Stimulated activated CD4-positive, alpha-beta T cell treated with anti-CD3 and anti-CD28 coated beads, Interleukin-2, amount 100 ng/mL, for 48 hours (primary cell): Measurements from ENCODE around the gene PSMA4.
"Not testable (repeated sequence)": the region's sequence is repeated elsewhere in the genome, so short reads cannot be mapped to it uniquely, and the experiment has no call there.

Source experiments
- DNase-seq, 2 donors: peaks; one replicate each; pipeline ENCODE4 v3.0.0-alpha.2; 2020

The PSMA4 gene

DNA sequence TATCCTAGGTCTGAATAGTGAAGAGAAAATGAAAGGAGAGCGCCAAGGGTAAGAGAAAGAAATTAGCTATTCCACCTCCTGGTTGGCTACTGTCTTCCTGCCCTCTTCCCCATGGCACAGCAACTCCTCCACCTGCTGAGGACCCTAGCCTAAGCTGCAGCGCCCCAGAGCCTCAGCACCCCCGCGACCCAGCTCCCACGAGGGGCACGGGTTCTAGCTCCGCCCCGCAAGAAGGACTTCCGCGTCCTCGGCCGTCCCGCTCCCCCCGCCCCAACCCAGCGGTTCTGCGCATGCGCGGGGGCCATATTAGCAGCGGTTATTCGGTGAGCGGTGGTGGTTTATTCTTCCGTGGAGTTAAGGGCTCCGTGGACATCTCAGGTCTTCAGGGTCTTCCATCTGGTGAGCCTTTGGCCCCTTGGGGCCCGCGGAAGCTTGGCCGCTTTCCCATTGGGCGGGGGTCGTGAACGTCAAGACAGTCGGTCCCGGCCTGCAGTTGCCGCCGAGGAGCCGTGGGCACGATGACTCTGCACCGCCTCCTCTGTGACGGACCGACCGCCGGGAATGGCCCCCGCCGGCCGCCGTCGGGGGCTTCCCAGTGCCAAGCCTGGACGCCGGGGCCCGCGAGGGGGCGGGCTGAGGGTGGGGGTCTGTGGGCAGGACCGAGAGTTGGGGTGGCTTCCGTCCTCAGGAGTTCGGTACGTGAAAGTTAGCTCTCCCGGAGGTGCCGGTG is at the start of gene PSMA4:
PSMA4 (plus strand) TSS at position 304 of the 730 bp plus-strand sequence. CDS start 1,484 bp downstream, outside the sequence.
- DNase-seq, result peak; percentile 93 to 94

DNA sequence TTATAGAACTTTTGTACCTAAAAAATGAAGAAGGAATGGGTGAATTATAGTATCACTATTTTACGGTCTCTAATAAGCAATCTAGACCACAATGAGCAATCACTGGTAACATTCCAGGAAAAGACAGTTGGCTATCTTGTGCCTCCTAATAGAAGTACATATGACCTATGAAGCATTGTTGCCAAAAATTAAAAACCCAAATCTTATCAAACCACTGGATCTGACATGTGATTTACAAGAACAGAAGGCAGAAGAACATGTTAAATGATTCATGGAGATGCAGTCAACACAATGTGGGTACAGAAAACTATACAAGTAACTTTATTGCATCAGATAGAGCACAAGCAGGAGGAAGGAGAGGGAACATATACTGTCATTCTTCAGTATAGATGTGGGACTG is 47.4 kb upstream of the PSMA4 start:
- no peak for DNase-seq

DNA sequence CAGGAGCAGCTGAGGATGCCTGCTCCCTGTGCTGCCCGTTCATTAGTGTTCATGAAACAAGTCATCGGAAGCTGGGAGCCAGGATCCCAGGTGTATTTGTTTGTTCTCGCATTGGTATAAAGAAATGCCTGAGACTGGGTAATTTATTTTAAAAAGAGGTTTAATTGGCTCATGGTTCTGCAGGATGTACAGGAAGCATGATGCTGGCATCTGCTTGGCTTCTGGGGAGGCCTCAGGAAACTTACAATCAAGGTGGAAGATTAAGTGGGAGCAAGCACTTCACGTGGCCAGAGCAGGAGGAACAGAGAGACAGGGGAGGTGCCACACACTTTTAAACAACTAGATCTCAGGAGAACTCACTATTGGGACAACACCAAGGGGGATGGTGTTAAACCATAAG is 38.4 kb upstream of the PSMA4 start:
- DNase-seq, result no peak

DNA sequence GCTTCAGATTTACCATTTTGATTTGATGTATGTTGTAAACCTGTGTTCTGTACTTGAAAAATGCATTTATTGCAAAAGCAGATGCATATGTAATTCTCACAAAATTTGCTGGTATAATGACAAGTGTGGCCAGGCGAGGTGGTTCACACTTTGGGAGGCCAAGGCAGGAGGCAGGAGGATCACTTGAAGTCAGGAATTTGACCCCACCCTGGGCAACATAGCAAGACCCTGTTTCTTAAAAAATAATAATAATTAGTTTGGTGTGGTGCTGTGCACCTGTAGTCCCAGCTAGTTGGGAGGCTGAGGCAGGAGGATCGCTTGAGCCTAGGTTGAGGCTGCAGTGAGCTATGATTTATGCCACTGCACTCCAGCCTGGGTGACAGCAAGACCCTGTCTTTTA is 37.6 kb upstream of the PSMA4 start:
- no peak for DNase-seq

DNA sequence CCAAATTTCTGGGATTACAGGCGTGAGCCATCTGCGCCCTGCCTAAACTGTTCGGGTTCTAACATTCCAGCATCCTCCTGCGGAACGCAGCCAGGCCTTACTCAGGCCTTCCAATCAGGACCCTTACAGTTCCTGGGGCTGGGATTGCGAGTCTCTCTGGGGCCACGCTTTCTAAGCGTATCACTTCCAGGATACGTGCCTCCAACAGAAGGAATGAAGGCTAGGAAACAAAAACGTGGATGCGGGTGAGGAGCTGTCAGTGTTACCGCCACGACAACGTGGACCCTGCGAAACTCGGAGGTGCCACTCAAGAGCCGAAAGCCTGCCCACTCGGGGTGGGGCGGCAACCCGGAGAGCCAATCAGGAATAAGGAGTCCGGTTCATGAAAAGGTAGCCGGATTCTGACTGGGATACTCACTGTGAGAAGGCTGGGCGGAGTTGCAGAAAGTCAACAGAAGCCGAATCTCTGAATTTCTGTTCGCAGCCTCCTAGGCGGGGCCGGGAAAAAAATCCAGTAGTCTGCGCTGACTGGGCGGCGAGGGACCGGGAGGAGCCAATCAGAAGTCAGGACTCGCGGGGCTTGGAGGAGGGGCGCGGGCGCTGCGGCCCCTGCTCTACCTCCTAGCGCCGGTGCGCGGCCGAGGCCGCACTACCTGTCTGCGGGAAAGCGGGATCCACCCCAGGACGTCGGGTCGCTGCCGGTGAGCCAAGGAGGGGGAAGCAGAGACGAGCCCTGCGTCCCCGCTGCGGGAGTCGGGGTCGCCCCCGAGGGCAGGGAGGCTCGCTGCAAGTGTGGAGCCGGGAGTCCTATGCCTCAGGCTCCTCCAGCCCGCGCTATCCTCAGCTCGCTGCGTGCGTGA is 33.0 kb upstream of the PSMA4 start, which contains the start of gene HYKK:
HYKK (plus strand) TSS at position 607 of the 860 bp plus-strand sequence. CDS start 5,512 bp downstream, outside the sequence.
- peak; percentile 64 to 69 for DNase-seq

DNA sequence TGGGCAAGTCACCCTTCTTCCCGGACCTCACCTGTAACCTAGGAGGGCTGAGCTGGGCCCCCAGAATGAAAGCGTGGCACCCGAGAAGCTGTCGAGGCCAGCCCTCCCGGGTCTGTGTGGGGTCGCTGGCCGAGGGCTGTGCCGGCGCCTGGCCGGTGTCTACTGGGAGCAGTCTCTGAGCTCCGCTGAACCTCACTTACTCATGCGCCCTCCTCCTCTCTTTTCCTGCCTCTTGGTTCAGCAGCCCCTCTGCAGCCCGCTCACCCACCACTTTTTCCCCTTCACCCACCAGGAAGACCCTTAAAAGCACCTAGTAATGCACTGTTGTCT is 32.4 kb upstream of the PSMA4 start:
- no peak for DNase-seq

DNA sequence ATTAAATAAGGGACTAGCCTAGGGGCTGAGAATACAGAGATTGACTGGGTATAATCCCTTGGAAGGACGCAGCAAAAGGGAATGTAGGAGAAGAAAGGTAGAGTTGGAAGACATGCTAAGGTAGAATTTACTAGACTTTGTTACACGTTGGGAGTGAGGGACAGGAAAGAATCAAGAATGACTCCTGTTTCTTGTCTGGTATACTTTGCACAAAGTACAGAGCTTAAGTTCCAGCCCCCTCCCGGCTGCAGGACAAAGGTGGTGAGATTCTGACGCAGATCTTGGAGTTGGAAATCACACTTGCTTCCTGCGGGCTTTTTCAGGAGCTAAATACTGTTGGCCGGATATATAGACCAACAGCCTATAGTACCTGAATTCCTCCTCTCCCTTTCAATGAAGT is 32.0 kb upstream of the PSMA4 start:
- DNase-seq, result no peak

DNA sequence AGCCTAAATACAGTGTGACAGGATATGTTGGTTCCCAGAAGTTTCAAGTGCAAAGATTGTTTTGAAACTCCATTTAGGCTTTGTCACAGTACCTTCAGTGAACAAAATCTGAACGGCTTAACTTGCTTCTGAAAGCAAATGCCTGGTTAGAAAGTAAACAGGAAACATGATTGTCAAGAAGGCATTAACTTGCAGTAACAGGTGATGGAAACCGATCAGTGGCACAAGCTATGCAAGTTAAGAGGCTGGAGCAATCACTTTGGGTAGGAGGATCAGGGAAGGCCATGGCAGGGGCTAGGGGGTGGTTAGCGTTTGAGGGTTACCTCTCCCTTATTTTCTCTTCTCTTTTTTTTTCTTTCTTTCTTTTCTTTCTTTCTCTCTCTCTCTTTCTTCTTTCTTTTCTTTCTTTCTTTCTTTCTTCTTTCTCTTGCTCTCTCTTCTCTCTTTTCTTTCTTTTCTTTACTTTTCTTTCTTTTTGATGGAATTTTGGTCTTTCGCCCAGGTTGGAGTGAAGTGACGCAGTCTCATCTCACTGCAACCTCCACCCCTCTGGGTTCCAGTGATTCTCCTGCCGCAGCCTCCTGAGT is 30.4 kb upstream of the PSMA4 start:
- no peak for DNase-seq

DNA sequence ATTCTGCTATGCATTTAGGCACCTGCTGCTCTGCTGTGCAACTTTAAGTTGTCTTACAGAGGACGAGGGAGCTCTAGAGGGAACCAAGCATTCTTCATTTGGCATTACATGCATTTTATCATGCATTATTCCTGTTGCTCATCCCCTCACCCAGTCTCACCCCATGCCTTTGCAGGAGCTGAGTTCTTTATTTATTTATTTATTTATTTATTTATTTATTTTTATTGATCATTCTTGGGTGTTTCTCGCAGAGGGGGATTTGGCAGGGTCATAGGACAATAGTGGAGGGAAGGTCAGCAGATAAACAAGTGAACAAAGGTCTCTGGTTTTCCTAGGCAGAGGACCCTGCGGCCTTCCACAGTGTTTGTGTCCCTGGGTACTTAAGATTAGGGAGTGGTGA is 20.2 kb upstream of the PSMA4 start:
- not testable (repeated sequence) for DNase-seq

DNA sequence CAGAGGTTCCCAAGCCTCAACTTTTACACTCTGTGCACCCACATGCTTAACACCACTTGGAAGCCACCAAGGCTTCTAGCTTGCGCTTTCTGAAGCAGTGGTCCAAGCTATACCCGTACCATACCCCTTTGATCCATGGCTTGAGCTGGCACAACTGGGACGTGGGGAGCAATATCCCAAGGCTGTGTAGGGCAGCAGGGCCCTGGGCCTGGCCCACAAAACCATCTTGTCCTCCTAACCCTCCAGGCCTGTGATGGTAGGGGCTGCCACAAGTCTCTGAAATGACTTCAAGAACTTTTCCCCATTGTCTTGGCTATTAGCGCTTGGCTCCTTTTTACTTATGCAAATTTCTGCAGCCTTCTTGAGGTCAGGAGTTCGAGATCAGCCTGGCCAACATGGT is 16.0 kb upstream of the PSMA4 start:
- DNase-seq, result no peak

DNA sequence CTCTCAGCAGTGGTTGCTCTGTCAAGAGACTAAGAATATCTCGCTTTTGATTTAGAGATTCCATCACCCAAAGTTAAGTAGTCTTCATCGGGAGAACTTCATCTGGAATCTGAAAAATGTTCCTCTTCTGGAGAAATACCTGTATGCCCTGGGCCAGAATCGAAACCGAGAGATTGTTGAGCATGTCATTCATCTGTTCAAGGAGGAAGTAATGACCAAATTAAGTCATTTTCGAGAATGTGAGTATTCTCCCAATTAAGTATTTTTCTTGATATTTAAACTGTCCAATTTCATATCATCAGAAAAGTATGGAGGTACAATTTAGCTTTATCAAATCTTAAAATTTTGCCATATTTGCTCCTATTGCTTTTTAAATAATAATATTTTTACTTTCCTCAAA is 12.9 kb upstream of the PSMA4 start:
- no peak for DNase-seq

DNA sequence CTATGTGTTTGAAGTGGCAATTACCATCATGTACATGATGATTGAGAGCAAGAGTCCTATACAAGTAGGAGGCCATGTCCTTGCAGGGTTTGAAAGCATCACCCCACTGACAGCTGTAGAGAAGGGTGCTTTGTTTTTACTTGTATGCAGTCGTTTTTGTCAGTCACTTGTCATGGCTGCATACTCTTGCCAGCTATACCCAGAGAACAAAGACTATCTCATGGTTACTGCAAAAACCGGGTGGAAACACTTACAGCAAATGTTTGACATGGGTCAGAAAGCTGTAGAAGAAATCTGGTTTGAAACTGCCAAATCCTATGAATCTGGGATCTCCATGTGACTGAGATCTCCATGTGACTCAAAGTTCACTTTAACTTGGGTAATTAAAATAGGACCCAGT is 6.9 kb upstream of the PSMA4 start:
- no peak for DNase-seq

DNA sequence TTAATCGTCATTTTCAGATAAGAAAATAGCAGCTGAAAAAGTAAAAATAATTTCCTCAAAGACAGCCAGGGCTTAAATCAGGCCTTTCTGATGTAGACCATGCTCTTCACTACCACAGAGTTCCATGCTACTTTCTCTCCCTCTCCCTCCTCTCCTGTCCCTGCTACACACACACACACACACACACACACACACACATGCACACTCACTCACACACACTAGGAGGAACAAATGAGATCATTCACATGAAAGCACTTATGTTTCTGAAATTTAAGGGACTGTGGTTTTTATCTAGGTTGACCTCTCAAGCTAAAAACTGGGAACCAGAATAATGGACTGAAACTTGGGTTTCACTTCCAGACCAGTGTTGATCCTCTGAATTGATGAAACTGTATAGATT is 4.1 kb upstream of the PSMA4 start:
- DNase-seq, result no peak

DNA sequence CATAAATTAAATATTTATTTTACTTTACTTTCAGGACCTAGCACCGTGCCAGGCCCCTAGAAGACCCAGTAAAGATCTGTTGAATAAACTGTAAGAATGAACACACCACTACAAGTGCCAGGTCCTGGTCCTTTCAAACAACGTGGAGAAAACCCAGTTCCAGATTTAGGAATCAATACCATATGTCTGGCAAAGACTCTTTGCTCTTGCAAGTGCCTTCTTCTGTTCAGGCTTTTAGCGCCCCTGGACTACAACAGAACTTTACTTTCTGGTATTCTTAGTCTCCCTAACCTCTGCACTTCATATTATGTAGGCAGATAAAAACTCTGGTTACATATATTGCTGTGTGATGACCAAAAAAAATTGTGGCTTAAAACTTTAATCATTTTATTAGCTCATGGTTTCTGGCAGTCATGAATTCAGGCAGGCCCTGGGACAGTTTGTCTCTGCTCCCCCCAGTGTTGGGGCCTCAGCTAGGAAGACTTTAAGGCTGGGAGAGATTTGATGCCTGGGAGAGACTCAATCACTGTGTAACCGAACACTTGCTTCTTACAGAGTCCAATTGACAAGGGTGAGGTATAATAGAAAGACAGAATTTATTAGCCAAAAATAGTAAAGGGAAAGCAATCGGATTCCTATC is 2.9 kb upstream of the PSMA4 start:
- DNase-seq, result no peak

DNA sequence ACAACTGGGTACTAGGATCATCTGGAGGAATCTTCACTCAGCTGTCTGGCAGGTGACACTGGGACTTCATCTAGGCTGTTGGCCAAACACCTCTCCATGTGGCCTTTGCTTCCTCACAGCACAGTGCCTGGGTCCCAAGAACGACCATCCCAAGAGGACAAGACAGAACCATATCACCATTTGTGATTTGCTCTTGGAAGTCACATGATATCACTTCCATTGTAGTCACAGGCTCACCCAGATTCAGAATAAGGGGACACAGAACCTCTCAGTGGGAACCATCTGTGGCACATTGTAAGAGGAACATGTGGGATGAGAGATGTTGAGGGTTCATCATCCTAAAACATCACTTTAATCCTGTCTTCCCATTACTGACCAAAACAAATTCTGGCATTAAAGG is 1.9 kb upstream of the PSMA4 start:
- DNase-seq, result no peak

DNA sequence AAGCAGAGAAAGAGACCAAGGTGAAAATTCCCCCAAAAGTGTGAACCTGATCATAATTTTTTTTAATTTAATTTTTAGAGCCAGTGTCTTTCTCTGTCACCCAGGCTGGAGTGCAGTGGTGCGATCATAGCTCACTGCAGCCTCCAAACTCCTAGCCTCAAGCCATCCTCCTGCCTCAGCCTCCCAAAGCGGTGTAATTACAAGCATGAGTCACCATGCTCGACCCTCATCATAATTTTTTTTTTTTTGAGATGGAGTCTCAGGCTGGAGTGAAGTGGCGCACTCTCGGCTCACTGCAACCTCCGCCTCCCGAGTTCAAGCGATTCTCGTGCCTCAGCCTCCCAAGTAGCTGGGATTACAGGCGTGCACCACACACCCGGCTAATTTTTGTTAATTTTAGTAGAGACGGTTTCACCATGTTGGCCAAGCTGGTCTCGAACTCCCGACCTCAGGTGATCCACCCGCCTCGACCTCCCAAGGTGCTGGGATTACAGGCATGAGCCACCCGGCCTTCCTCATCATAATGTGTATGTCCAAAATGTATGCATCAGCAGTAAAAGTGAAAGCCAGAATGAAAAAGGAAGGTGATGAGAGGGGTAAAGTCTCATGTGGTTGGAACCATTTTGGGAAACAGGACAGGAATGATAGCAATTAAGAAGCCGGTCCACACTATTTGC is 642 bp upstream of the PSMA4 start:
- DNase-seq, result not testable (repeated sequence)

DNA sequence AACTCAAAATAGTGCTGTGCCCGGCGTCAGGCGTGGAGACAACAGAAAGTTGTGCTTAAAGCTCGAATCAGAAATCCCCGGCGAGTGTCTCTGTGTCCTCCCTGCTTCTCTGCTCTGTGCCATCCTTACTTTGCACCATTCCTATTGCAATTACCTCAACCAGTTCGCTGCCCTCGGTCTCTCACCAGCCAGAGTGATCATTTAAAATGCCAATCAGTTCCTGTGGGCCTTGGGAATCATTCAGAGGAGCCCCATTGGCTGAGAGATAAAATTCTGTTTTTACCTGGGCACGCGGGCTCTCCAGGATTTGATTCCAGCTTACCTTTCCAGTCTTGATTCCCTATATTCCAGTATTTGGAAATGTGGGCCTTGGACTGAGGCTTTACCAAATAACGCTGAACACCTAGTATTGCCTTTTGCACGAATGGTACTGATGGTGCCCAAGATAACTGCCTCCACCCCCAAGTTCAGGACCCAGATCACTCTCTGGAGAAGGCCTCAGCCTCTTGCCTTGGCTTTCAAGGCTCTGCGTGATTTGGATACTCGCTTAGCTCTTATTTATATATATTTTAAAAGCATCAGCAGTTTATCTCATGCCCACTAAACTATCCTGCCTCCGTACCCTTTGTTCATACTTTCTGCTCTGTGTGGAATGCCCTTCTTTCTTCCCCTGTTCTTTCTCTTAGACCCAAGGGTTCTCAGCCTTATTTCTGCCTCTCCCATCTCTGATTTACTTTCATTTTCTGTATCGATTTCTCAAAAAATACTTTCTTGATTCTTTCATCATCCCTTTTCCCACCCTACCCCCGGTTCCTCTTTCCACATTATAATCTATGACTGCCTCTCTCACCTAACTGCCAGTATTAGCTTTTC is 863 bp downstream of the PSMA4 start:
- no peak for DNase-seq

DNA sequence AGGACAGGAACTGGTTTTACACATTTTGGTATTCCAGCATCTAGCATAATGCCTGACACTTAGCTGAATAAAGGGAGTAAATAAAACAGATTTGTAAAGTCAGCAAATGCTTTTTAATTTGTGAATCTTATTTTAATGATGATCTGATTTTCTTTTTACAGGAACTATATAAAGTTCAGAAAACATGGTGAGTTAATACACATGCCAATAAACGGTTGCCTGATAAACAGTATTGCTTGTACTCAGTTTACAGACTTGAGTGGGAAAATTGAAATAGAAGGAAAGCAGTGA is 1.4 kb downstream of the PSMA4 start:
- DNase-seq, result no peak

DNA sequence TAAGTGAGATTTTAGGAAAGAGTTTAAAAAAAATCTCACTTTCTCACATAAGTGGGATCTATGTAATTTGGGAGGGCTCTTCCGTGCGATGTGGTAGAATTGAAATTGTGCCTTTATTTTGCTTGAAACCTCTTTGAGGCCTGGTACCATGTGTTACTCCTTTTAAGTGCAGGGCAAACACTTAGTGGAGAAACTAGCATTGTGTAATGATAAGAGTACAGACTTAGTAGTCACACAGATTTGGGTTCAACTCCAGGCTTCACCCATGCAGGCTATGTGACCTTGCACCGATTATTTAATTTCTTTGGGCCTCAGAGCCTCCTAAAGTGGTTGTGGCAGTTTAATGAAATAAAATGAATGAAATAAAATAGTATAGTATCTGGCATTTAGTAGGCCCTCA is 2.4 kb downstream of the PSMA4 start:
- no peak for DNase-seq

DNA sequence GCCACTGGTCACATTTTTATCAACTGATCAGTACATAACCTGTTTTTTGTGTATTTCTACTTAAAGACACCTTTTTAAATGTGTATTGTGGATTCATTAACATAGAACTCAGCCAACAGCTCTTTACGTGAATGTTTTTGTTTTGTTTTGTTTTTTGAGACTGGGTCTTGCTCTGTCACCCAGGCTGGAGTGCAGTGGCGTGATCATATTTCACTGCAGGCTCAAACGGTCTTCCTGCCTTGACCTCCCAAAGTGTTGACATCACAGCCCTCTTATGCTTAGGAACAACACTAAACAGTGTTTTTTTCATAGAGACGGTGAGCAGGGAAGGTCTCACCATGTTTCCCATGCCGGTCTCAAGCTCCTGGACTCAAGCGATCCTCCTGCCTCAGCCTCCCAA is 9.9 kb downstream of the PSMA4 start:
- DNase-seq, result no peak

DNA sequence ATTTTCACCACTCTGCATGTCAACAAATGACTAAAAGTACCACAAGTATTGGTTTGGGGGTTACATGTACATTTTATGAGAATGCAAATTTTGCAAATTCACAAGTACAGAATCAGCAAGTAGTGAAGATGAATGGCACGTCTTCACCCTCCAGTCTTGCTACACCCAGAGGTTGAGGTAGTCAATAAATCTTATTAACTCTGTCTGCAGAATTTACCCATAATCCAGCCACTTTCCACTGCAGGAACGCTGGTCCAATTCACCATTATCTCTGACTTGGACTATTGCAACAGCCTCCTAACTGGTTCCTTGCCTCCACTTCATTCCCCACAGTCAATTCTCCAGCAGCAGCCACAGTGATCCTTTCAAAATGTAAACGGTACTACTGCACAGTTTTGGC is 10.6 kb downstream of the PSMA4 start:
- DNase-seq, result no peak

DNA sequence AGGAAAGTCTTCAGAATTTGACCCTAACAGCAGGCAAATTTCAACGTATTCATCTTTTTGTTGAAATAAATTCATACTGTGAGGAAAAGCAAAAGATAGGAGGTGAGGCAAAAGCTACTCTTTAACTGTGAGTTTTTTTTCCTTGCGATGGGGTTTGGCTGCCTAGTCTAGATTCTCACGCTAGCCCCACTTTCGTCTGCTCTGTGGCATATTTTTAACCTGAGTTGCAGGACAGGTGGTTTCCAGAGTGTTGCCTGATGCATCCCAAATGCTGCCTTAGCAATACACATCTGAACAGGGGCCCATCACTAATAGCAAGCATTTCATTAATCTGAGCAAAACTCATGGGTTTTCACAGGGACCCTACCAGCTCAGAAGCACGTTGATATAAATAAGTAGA is 11.7 kb downstream of the PSMA4 start:
- no peak for DNase-seq
